Ectodermal cell (in vitro differentiated cells): Measurements from ENCODE around the gene ARMC7. TPM values are rescaled to one million over a fixed set of nuclear protein-coding genes. Genes with fewer than 3 reads are reported as not detected.
A peak's percentile ranks its signal among the peaks of the same experiment; 100 is the strongest.

ENCODE experiments used
- H3K27ac ChIP-seq: 2 replicates; pipeline ENCODE4 v1.7.0; 2013; ENCODE audit warnings: mild to moderate bottlenecking, low read depth, low read length; ENCODE audit not compliant: insufficient read depth, poor library complexity, severe bottlenecking
- H3K27me3 ChIP-seq: 2 replicates; pipeline ENCODE4 v1.7.0; 2013; ENCODE audit warnings: mild to moderate bottlenecking, low read length; ENCODE audit not compliant: insufficient read depth, control insufficient read depth, poor library complexity, severe bottlenecking
- H3K36me3 ChIP-seq: one replicate; pipeline ENCODE4 v1.7.0; 2013; ENCODE audit warnings: low read length; ENCODE audit not compliant: control insufficient read depth, insufficient read depth
- H3K4me1 ChIP-seq: one replicate; pipeline ENCODE4 v1.7.0; 2013; ENCODE audit warnings: low read length; ENCODE audit not compliant: control insufficient read depth, insufficient read depth
- H3K4me3 ChIP-seq: 2 replicates; pipeline ENCODE4 v1.7.0; 2013; ENCODE audit warnings: low read depth, low read length, control low read depth; ENCODE audit not compliant: insufficient read depth
- H3K9me3 ChIP-seq: 2 replicates; pipeline ENCODE4 v1.7.0; 2013; ENCODE audit warnings: mild to moderate bottlenecking, low read length, moderate library complexity; ENCODE audit not compliant: control insufficient read depth
- WGBS, 2 experiments: methylation state at CpG; one replicate each; pipeline ENCODE4 v1.1.7; 2013; ENCODE audit warnings: missing lambda C conversion rate in 2 of 2; 5-methylcytosine and 5-hydroxymethylcytosine counted together
- polyA plus RNA-seq, 4 experiments: library from polyadenylated mRNA; stranded (reverse); fragments of 50-300 nt; gene quantifications; one replicate each; pipeline ENCODE4 v1.2.3, GENCODE V29; 2013

The ARMC7 gene
- polyA plus RNA-seq (2013, experiment 1 of 4): 18.0 TPM
- 18.4 TPM for polyA plus RNA-seq (2013, experiment 2 of 4)
- 14.3 TPM for polyA plus RNA-seq (2013, experiment 3 of 4)
- 14.3 TPM for polyA plus RNA-seq (2013, experiment 4 of 4)

DNA sequence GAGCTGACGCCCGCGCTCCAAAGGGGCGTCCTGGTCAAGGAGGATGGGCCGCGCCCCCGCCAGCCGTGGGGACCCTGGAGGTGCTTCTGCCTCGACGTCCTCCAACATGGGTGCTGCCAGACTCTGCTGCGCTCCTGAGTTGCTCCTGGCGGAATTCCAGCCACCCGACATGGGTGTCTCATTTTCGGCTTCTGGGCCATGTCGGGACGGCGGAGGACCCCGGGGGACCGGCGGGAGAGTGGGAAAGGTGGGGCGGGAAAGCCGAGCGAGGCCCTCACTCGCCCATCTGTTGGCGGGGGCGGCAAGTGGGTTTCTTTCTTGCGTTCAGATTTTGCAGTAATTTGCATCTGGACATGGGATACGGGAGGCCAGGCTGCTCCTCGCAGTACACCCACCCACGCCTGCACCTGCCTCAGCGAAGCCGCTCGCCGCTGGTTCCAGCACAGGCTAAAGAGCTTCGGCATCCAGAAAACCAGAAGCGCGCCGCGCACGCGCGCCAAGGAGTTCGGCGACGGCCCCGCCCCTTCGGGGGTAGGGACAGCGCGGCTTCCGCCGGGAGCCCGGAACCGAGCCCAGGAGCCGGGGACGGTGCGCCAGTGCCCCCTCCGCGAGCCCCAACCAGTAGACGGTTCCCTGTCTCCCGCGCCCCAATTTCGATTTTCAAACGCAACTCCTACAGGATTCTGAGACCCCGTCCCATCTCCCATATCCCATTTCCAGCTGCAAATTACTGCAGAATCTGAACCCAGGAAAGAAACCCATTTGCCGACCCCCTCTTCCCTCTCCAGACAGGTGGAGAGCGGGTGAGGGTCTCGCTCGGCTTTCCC, at the start of gene ARMC7:
Gene ARMC7, plus strand, starts transcription at position 563 of the 827 bp plus-strand sequence. CDS start 320 bp downstream, outside the sequence.
- H3K27ac ChIP-seq: no peak within 1 kb of the TSS
- H3K9me3 ChIP-seq: no peaks in the 10 kb centered on the region
- peaks cover 9% of the 10 kb centered on the region for H3K4me1 ChIP-seq
- H3K27me3 ChIP-seq: peaks cover 10% of the 10 kb centered on the region
- no peaks in the 10 kb centered on the region for H3K36me3 ChIP-seq
- peak within 1 kb of the TSS; percentile 72 for H3K4me3 ChIP-seq
- 1% methylated on average over 68 of the region's 68 CpGs for WGBS, 2 experiments

DNA sequence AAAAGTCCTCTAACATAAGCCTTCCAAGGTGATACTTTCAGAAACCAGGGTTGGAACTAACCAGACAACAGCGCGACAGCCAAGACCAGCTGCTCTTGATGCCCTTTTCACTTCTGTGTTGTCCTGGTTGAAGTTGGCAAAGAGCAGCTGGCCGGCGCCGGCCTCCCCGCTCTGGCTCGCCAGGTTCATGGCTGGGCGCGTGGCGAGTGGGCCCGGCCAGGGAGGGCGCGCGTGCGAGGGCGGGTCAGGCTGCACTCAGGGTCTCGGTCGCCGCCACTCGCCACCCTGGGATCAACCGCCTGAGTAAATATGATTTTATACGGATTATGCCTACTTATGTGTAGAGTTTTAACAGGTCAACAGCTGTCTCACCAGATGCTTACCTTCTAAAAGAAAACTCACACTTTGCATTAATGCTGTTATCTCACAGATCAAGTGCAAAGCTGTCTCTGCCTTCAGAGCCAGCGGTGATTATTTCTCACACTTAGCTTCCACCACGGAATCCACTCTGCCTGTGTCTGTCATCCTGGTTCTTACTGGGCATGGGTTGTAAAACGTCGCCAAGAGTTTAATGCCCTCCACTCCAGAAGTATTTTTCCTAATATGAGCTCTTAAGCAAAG, 49.2 kb upstream of the ARMC7 start:
- Histone ChIP-seq H3K4me1 (no peaks in the 10 kb centered on the region), H3K36me3 (peaks cover 29% of the 10 kb centered on the region), H3K9me3 (no peaks in the 10 kb centered on the region), H3K4me3 (no peak overlapping the region), H3K27ac (no peak overlapping the region), H3K27me3 (no peaks in the 10 kb centered on the region)
- WGBS, 2 experiments: 96 to 98% methylated on average over 26 of the region's 26 CpGs

DNA sequence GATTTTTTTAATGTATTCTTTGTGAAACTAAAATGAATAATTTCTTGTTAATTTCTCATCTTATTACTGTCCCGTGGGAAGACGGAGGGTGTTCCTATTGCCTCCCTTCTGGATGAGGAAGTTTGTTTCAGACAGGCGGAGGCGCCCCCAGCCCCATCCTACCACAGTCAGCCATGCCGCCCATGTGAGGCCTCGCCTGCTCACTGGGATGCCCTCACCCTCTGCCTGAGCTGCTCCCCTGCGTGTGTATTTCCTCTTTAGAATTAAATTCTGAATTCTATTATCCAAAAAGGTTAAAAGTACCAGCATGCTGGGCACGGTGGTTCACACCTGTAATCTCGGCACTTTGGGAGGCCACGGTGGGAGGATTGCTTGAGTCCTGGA, 48.7 kb upstream of the ARMC7 start:
- Histone ChIP-seq H3K27ac (no peak overlapping the region), H3K27me3 (no peaks in the 10 kb centered on the region), H3K9me3 (no peaks in the 10 kb centered on the region), H3K36me3 (peaks cover 29% of the 10 kb centered on the region), H3K4me3 (no peak overlapping the region), H3K4me1 (no peaks in the 10 kb centered on the region)
- 96 to 98% methylated on average over 10 of the region's 10 CpGs for WGBS, 2 experiments

DNA sequence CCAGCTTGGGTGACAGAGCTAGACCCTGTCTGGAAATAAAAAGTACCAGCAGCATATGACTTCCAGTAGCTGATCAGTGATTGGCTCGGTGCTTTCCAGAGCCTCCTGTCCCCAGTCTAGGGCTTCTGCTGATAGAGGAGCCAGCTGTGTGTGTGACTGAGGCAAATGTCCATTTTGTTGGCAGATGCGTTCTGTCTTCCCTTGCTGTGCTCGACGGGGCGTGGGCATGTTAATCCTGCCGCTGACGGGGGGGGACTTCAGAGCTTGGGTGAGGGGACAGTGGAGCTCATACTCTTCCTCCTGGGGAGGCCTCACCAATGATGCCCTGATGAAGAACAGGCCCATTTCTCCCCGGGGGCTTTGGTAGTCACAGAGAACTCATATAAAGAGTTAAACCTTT, 48.2 kb upstream of the ARMC7 start:
- H3K9me3 ChIP-seq: no peaks in the 10 kb centered on the region
- no peak overlapping the region for H3K4me3 ChIP-seq
- H3K4me1 ChIP-seq: no peaks in the 10 kb centered on the region
- H3K27me3 ChIP-seq: no peaks in the 10 kb centered on the region
- WGBS, 2 experiments: 92 to 95% methylated on average over 8 of the region's 8 CpGs
- peaks cover 29% of the 10 kb centered on the region for H3K36me3 ChIP-seq
- H3K27ac ChIP-seq: no peak overlapping the region

DNA sequence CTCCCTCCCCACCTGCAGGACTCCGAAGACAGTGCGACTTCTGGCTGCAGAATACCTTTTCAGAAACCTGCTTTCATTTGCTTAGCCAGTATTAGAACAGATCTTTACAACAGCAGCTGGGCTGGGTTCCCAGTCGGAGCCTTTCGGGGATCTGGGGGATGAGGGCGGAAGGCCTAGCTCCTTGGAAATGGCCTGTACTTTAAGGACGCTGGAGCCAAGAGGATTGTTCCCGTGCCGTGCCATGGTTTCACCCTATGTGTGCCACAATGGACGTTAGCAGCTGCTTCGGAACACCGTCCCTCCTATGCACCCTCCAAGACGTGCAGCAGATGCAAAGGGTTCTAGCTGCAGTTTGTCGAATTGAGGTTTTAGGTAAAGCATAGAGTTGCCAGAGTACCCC, 46.6 kb upstream of the ARMC7 start:
- Histone ChIP-seq H3K36me3 (peaks cover 29% of the 10 kb centered on the region), H3K4me1 (no peaks in the 10 kb centered on the region)
- 94 to 96% methylated on average over 13 of the region's 13 CpGs for WGBS, 2 experiments

DNA sequence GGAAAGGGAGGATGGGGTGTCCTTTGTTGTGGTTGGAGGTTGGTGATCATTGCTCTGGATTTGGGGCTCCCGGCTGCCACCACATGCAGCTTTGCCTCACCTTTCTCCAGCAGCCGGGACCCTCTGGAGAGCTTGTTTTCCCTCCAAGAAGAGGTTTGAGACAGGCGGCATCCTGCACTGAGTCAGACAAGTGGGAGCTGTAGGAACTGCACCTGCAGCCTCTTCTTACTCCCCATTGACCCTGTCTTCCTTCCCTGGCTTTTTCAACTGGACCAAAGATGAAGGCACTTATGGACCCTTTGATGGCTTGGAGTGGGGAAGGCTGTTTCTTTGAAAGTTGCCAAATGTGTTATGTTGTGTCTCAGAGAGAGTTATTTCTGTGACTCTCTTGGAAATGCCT, 46.1 kb upstream of the ARMC7 start:
- 89 to 97% methylated on average over 3 of the region's 3 CpGs for WGBS, 2 experiments
- H3K9me3 ChIP-seq: no peaks in the 10 kb centered on the region
- no peaks in the 10 kb centered on the region for H3K27me3 ChIP-seq
- H3K36me3 ChIP-seq: peaks cover 29% of the 10 kb centered on the region
- no peak overlapping the region for H3K4me3 ChIP-seq
- H3K27ac ChIP-seq: no peak overlapping the region
- H3K4me1 ChIP-seq: no peaks in the 10 kb centered on the region

More for the DNA sequence above, 46.6 kb upstream of the ARMC7 start:
- no peaks in the 10 kb centered on the region for H3K9me3 ChIP-seq
- no peak overlapping the region for H3K27ac ChIP-seq
- H3K27me3 ChIP-seq: no peaks in the 10 kb centered on the region
- H3K4me3 ChIP-seq: no peak overlapping the region

DNA sequence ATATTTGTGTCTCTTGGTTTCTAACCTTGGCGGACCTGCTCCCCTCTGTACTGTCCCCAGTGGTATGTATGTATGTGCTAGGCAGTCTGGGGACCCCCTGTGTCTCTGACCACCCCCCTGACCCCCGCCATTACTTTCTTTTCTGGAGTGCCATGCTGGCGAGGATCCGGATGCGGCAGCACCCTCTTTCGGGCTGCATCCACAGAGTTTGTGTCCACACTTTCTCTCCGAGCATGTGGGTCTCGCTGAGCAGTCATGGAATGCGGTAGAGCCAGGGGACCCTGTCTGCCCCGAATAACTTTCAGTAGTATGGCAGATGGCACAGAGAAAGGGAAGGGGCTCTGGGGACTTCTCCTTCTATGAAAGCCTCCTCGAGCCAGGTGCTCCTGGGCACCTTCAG, 45.7 kb upstream of the ARMC7 start:
- Histone ChIP-seq H3K4me3 (no peak overlapping the region), H3K4me1 (no peaks in the 10 kb centered on the region), H3K9me3 (no peaks in the 10 kb centered on the region), H3K27me3 (no peaks in the 10 kb centered on the region), H3K27ac (no peak overlapping the region), H3K36me3 (peaks cover 29% of the 10 kb centered on the region)
- 97% methylated on average over 11 of the region's 11 CpGs for WGBS, 2 experiments

DNA sequence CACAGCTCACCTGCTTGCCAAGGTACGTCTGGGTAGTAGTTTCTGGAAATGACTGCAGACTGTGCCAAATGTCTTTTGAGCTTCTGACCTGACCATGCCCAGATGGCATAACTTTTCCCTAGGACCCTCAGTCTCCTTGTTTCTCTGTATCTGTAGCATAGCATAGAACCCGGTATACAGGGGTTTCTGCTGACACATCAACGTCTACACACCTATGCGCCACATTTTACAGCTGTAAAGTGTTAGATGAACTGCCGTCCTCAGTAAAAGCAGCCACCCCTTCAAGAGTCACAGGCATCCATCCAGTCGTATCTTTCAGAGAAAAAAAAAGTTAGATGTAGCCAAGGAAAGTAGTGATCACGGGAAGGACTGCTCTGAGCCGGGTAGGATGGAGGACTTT, 45.3 kb upstream of the ARMC7 start:
- WGBS, 2 experiments: 97% methylated on average over 8 of the region's 8 CpGs
- no peak overlapping the region for H3K4me3 ChIP-seq
- no peaks in the 10 kb centered on the region for H3K9me3 ChIP-seq
- no peaks in the 10 kb centered on the region for H3K4me1 ChIP-seq
- no peaks in the 10 kb centered on the region for H3K27me3 ChIP-seq
- H3K27ac ChIP-seq: no peak overlapping the region
- peaks cover 26% of the 10 kb centered on the region for H3K36me3 ChIP-seq

DNA sequence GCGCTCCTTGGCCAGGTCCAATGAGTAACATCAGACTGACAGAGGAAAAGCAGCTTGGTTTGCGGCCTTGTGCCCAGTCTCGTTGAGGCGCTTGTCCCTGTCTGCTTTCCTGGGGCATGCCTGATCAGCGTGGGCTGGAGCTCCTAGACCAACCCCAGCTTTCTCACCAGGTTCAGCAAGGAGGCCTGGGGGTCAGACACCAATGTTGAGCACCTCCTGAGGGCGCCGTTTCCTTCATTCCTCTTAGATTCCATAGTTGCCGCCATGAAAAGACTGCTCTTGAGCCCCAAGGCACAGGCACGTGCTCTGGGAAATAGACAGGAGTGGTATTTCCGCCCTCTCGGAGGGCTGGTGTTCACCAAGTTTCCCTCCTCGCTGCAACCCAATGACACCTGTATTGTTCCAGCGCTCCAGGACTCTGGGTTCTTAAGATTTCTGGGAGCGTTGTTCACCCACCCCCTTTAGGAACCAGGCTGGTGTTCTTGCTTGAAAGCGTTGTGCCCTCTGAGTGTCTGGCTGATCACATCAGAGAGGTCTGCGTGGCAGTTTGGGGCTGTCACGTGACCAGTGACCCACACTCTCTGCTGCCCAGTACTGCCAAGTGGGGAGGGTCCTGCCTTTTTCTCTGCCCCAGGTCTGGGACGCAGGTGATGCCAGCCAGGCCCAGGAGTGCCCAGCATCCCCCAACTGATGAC, 44.8 kb upstream of the ARMC7 start:
- Histone ChIP-seq H3K27me3 (no peaks in the 10 kb centered on the region), H3K36me3 (peaks cover 24% of the 10 kb centered on the region), H3K27ac (no peak overlapping the region), H3K4me1 (no peaks in the 10 kb centered on the region), H3K9me3 (no peaks in the 10 kb centered on the region), H3K4me3 (no peak overlapping the region)
- WGBS, 2 experiments: 94 to 95% methylated on average over 18 of the region's 18 CpGs

DNA sequence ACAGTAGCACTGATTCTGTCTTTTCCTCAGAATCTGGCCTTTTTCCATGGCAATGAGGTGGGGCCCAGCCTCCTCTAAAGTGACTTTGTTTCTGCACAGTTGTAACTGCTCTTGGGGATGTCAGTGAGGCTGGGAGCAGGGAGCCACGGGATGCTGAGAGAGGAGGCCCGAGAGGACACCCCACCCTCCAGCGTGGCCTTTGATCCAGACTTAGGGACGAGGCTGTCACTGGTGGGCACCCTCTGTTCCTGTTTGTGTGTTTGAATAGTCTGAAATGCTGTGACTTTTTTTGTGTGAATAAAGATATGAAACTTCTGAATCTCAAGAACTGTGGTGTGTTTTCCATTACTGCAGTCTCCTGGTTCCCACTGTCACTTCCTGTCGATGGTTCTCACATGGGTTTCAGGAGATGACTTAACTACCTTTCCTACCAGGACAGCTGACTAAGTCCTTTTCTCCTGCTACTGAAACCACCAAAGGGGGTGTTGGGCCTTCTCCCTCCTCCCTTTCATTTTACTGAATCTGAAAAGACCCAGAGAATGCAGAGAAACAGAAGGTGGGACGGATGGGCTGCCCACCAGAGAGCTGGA, 44.1 kb upstream of the ARMC7 start:
- Histone ChIP-seq H3K27me3 (no peaks in the 10 kb centered on the region), H3K4me1 (no peaks in the 10 kb centered on the region), H3K9me3 (no peaks in the 10 kb centered on the region), H3K36me3 (peaks cover 24% of the 10 kb centered on the region), H3K27ac (no peak overlapping the region), H3K4me3 (no peak overlapping the region)
- WGBS, 2 experiments: 93 to 99% methylated on average over 6 of the region's 6 CpGs
